T-cell (primary cell): ENCODE data around the gene EFCAB8. TPM values are rescaled to one million over a fixed set of nuclear protein-coding genes. Genes with fewer than 3 reads are reported as not detected.

Source experiments
- ATAC-seq, 4 experiments: fragments of 200-7000 bp in 3 of 4; fragments of 150-1000 bp in 1 of 4; cut with Tn5 transposase; replicated peaks in 1 of 4; 1 replicate in 3 of 4; 2 replicates in 1 of 4; pipeline ENCODE4 v1.10.0; 2021; ENCODE audit warnings: moderate library complexity in 3 of 4, mild to moderate bottlenecking in 2 of 4, moderate number of reproducible peaks in 1 of 4
- CTCF ChIA-PET, 2 donors: fragments of 300-600 bp; sonication (Branson Sonifier 250); formaldehyde crosslinking; loops; one replicate each; lab custom pipeline; 2022; ENCODE audit warnings: antibody characterized with exemption in 2 of 2; lab: Charles Lee
- POLR2A ChIA-PET, 2 donors: fragments of 300-600 bp; sonication (Branson Sonifier 250); formaldehyde crosslinking; loops; one replicate each; lab custom pipeline; 2022; ENCODE audit warnings: antibody characterized with exemption in 2 of 2; lab: Charles Lee
- DNase-seq, 35 experiments: peaks; one replicate each; pipeline versions ENCODE4 v3.0.0 to v3.0.0-alpha.2; 2013 to 2023
- H3K27ac ChIP-seq: one replicate; pipeline ENCODE4 v1.5.1; 2013; ENCODE audit warnings: low read length
- H3K27me3 ChIP-seq, 2 experiments: replicated peaks in 1 of 2; 1 replicate in 1 of 2; 2 replicates in 1 of 2; pipeline versions ENCODE4 v1.6.1 to v1.7.0; 2013; ENCODE audit warnings: low read length in 1 of 2, mixed read lengths in 1 of 2; ENCODE audit not compliant: control insufficient read depth in 2 of 2, insufficient read depth in 2 of 2; ENCODE audit errors: extremely low read depth in 1 of 2
- H3K36me3 ChIP-seq, 2 donors: 1 replicate in 1 of 2; 2 replicates in 1 of 2; pipeline versions ENCODE4 v1.6.1 to v1.7.0; 2013; ENCODE audit warnings: low read length in 1 of 2; ENCODE audit not compliant: control insufficient read depth in 2 of 2, insufficient read depth in 1 of 2; ENCODE audit errors: extremely low read depth in 1 of 2
- H3K4me1 ChIP-seq, 2 experiments: 1 replicate in 1 of 2; 2 replicates in 1 of 2; pipeline versions ENCODE4 v1.6.1 to v1.7.0; 2013; ENCODE audit warnings: low read length in 2 of 2, mixed read lengths in 1 of 2; ENCODE audit not compliant: insufficient read depth in 2 of 2, control insufficient read depth in 1 of 2; ENCODE audit errors: extremely low read depth in 1 of 2
- H3K4me3 ChIP-seq, 2 donors: 1 replicate in 1 of 2; 2 replicates in 1 of 2; pipeline versions ENCODE4 v1.5.1 to v1.7.0; 2013; ENCODE audit warnings: mild to moderate bottlenecking in 2 of 2, low read length in 1 of 2, moderate library complexity in 1 of 2; ENCODE audit not compliant: control insufficient read depth in 1 of 2; ENCODE audit errors: extremely low read depth in 1 of 2
- H3K9me3 ChIP-seq: 2 replicates; pipeline ENCODE4 v1.7.0; 2013
- H3K27ac Mint-ChIP-seq, 2 donors: one replicate each; pipeline ENCODE4 v1.8.0; 2020 to 2021; ENCODE audit warnings: mild to moderate bottlenecking in 2 of 2, mixed read lengths in 2 of 2
- H3K27me3 Mint-ChIP-seq, 2 donors: one replicate each; pipeline ENCODE4 v1.8.0; 2021 to 2022; ENCODE audit warnings: mixed read lengths in 2 of 2
- H3K36me3 Mint-ChIP-seq: one replicate; pipeline ENCODE4 v1.8.0; 2021; ENCODE audit warnings: mixed read lengths
- H3K4me1 Mint-ChIP-seq, 3 donors: one replicate each; pipeline ENCODE4 v1.8.0; 2020 to 2022; ENCODE audit warnings: mixed read lengths in 3 of 3, mild to moderate bottlenecking in 1 of 3
- H3K4me3 Mint-ChIP-seq, 3 donors: one replicate each; pipeline ENCODE4 v1.8.0; 2020 to 2022; ENCODE audit warnings: mild to moderate bottlenecking in 3 of 3, mixed read lengths in 3 of 3, moderate library complexity in 3 of 3
- H3K9me3 Mint-ChIP-seq, 3 donors: one replicate each; pipeline ENCODE4 v1.8.0; 2020 to 2022; ENCODE audit warnings: mixed read lengths in 3 of 3
- WGBS: methylation state at CpG from one replicate; pipeline ENCODE4 v1.1.5; 2013; ENCODE audit warnings: missing lambda C conversion rate; ENCODE audit not compliant: insufficient coverage; 5-methylcytosine and 5-hydroxymethylcytosine counted together
- total RNA-seq, 35 experiments: library from RNA in 6 of 35; stranded (reverse) in 6 of 35; fragments of 120-200 nt in 1 of 35; gene quantifications; one replicate each; pipeline versions ENCODE4 v1.2.1 to v1.2.4 and lab custom pipeline; 2013 to 2026

EFCAB8 gene
- total RNA-seq, 5 donors from 2014 or later (not counting 1 experiment from before 2014, with no cell fraction given): 0.80 to 1.5 (median 1.2) TPM

DNA sequence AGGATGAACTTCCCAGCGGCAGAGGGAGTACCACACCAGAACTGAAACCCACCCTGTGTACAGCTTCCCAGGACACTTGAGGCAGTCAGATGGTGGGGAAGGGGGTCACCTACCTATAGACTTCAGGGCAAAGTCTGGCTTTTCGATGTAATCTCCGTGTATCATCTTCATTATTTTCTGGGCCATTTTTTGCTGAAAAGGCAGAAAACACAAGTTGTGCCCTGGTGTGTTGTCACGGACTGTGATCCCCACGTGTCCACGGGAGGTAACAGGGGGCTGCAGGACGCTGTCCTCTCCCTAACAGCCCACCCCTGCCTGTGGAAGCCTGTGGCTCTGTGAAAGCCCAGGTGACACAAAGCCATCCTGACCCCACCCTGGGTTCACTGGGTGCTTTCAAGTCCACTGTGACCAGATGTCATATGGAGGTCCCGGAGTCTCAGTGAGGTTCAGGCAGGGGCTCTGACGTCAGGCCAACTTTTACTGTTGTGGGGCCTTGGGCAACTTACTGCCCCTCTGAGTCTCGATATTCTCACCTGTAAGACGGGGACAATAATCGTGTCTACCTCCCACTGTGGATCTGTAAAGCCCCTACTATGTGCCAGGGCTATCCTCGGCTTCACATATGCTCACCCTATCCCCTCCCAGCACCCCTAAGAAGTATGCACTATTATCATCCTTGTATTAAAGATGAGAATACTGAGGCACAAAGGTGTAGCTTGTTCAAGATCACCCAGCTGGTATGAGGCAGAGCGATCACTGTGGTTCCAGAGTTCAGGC, 131.0 kb downstream of the EFCAB8 start:
- Mint-ChIP-seq H3K27me3 (no peaks in the 10 kb centered on the region), H3K4me1 (peaks cover 37 to 54% (median 38%) of the 10 kb centered on the region in 3 donors), H3K27ac (no peak overlapping the region), H3K4me3 (no peak overlapping the region), H3K9me3 (peaks cover 0 to 1% (median 0%) of the 10 kb centered on the region in 3 donors), H3K36me3 (no peaks in the 10 kb centered on the region)
- Histone ChIP-seq H3K4me3 (no peak overlapping the region), H3K27ac (no peak overlapping the region), H3K27me3 (peaks cover 0 to 2% of the 10 kb centered on the region in 2 experiments), H3K9me3 (no peaks in the 10 kb centered on the region), H3K4me1 (peaks cover 19 to 36% of the 10 kb centered on the region in 2 experiments), H3K36me3 (no peaks in the 10 kb centered on the region)
- ATAC-seq: no peak
- CTCF ChIA-PET: no interaction called here
- POLR2A ChIA-PET: no interaction called here
- no peak for DNase-seq
- WGBS: 89% methylated on average over 13 of the region's 14 CpGs

DNA sequence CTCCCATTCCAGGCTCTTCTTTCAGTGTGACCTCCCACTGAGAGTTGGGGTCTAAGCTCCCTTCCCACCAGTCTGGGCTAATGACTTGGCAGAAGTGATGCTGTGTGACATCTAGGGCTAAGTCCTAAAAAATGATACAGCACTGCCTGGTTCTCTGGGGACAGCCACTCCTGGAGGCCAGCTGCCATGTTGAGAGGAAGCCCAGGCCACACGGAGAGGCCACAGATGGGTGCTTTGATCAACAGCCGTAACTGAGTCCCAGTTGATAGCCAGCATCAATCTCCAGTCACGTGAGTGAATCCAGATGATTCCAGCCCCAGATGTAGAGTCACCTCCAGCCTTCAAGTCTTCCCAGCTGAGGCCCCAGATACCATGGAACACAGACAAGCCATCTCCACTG, 131.7 kb downstream of the EFCAB8 start:
- no peaks in the 10 kb centered on the region for H3K36me3 ChIP-seq
- ChIA-PET CTCF (no interaction called here), POLR2A (no interaction called here)
- no peak for ATAC-seq
- Mint-ChIP-seq H3K9me3 (peaks cover 0 to 9% (median 4%) of the 10 kb centered on the region in 3 donors), H3K27ac (no peak overlapping the region), H3K4me1 (peaks cover 37 to 53% (median 38%) of the 10 kb centered on the region in 3 donors), H3K4me3 (no peak overlapping the region), H3K36me3 (no peaks in the 10 kb centered on the region), H3K27me3 (no peaks in the 10 kb centered on the region)
- DNase-seq: no peak
- H3K4me3 ChIP-seq: no peak overlapping the region
- peaks cover 19 to 36% of the 10 kb centered on the region in 2 experiments for H3K4me1 ChIP-seq
- no peaks in the 10 kb centered on the region for H3K9me3 ChIP-seq
- peaks cover 0 to 2% of the 10 kb centered on the region in 2 experiments for H3K27me3 ChIP-seq
- no peak overlapping the region for H3K27ac ChIP-seq
- WGBS: 85% methylated on average over 3 of the region's 3 CpGs

DNA sequence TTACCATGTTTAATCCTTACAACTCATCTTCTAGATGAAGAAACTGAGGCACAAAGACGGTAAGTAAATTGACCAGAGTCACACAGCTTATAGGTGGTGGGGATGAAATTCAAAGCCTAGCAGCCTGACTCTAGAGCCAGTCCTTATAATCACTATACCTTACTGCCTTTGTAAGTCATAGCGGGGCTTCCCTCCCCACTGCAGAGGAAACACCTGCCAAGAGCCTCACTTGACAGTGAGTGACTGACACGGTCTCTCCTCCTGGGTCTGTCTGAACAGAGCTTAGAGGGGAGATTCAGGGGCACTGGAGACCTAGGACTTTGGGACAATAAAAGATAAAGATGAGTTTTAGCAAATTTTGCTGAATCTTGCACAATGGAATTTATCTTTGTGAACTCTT, 132.7 kb downstream of the EFCAB8 start:
- WGBS: no CpG with 5 or more reads among the region's 3 CpGs

DNA sequence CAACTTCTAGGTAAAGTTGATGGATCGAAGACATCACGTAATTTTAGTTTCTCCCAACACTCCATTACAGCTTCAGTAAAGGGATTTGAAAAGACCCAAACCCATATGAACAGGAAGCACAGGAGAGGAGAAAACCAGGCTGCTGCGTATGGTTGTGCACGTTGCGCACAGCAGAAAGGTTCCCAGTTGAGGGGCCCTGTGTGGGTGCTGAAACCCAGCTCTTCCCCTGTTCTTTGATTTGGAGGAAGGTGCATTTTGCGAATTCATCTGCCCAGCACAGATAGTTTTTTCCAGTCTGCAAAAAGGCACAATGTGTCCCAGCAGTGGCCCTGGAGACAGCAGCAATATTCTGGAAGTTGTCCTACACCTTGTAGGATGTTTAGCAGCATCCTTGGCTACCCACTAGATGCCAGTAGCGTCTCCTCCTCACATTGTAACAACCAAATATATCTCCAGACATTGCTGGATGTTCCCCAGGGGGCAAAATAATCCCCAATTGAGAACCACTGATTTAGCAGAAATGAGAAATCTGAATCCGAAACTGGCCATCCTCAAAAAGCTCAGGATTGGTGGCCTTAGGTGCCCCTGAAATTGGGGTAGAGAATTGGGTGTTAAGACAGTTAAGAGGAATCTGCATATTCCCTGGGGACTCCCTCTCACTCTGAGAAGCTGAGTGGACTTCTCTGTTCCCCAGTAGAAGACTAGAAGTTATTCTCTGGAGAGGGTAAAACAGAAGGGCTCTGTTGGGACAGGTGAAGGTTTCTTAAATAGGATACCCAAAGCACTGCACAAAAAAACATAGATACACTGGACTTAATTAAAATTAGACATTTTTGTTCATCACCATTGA, 133.3 kb downstream of the EFCAB8 start:
- no peak overlapping the region for H3K27ac ChIP-seq
- no peaks in the 10 kb centered on the region for H3K9me3 ChIP-seq
- H3K27me3 ChIP-seq: peaks cover 0 to 2% of the 10 kb centered on the region in 2 experiments
- no peaks in the 10 kb centered on the region for H3K27me3 Mint-ChIP-seq
- CTCF ChIA-PET: no interaction called here
- WGBS: 66% methylated on average over 4 of the region's 8 CpGs
- no peak for DNase-seq
- H3K9me3 Mint-ChIP-seq: peaks cover 0 to 10% (median 4%) of the 10 kb centered on the region in 3 donors
- POLR2A ChIA-PET: interaction anchor here in 1 of 2 donors (0.5 kb wide), 1 partner anchor 461 kb away, joined by 3 read pairs; no protein-coding TSS in a partner anchor
- H3K27ac Mint-ChIP-seq: peak overlapping the region in 1 of 2 donors; percentile 68
- H3K4me1 Mint-ChIP-seq: peaks cover 39 to 56% (median 41%) of the 10 kb centered on the region in 3 donors
- peak overlapping the region in 1 of 3 donors; percentile 42 for H3K4me3 Mint-ChIP-seq
- H3K4me1 ChIP-seq: peaks cover 19 to 36% of the 10 kb centered on the region in 2 experiments
- ATAC-seq: peak in 1 of 4 experiments; percentile 43
- no peaks in the 10 kb centered on the region for H3K36me3 Mint-ChIP-seq
- no peaks in the 10 kb centered on the region for H3K36me3 ChIP-seq
- no peak overlapping the region for H3K4me3 ChIP-seq

More for the DNA sequence above, 132.7 kb downstream of the EFCAB8 start:
- peaks cover 37 to 50% (median 38%) of the 10 kb centered on the region in 3 donors for H3K4me1 Mint-ChIP-seq
- peaks cover 0 to 2% of the 10 kb centered on the region in 2 experiments for H3K27me3 ChIP-seq
- H3K36me3 Mint-ChIP-seq: no peaks in the 10 kb centered on the region
- no peak overlapping the region for H3K27ac ChIP-seq
- H3K27me3 Mint-ChIP-seq: no peaks in the 10 kb centered on the region
- H3K4me1 ChIP-seq: peaks cover 19 to 36% of the 10 kb centered on the region in 2 experiments
- H3K9me3 Mint-ChIP-seq: peaks cover 0 to 10% (median 4%) of the 10 kb centered on the region in 3 donors
- peak in 7 of 35 experiments; percentile 9 to 41 (median 24) for DNase-seq
- peak overlapping the region in 1 of 2 donors; percentile 68 for H3K27ac Mint-ChIP-seq
- ChIA-PET POLR2A (no interaction called here), CTCF (no interaction called here)
- H3K9me3 ChIP-seq: no peaks in the 10 kb centered on the region
- H3K36me3 ChIP-seq: no peaks in the 10 kb centered on the region
- H3K4me3 Mint-ChIP-seq: peak overlapping the region in 1 of 3 donors; percentile 42
- ATAC-seq: peak; percentile 48 to 81 (median 68)
- no peak overlapping the region for H3K4me3 ChIP-seq

DNA sequence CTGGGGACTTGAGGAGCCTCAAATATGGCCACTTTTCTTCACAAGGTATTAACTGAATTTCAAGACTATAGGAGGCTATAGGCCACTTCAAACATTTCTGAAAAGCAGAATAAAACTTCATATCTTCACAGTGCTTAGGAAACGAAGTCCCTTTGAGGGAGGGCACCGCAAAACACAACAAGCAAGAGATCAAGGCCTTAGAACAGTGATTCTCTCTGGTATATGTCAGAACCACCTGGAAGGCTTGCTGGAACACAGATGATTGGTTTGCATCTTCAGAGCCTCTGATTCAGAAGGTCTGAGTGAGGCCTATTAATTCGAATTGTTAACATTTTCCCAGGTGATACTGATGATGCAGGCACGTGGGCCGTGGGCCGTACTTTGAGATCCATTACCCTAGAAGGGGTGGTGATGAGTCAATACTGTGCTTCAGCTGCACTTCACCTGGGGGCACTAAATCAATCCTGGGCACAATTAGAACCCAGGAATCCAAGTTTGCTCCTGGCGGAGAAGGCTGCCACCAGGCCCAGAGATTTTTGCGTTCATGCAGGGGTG, 134.8 kb downstream of the EFCAB8 start:
- H3K9me3 Mint-ChIP-seq: peaks cover 0 to 10% (median 4%) of the 10 kb centered on the region in 3 donors

DNA sequence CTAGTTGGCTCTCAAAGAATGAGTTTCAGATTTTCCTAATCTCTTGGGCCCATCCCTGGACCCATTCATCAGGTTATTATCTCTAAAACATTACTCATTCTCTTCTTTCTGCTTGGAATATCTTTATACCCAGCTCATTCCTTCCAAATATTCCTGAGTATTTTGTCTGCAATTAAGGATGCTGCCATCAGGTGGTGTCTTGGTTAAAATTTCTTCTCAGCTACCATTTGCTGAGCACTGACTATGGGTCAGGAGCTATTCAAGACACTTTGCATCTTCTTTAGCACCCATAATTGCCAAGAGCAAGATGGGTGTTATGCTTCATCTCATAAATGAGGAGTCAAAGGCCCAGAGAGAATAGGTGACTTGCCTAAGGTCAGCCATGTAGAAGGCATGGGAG, 137.1 kb downstream of the EFCAB8 start:
- Mint-ChIP-seq H3K4me1 (peaks cover 49 to 71% (median 54%) of the 10 kb centered on the region in 3 donors), H3K27ac (no peak overlapping the region), H3K4me3 (no peak overlapping the region), H3K27me3 (no peaks in the 10 kb centered on the region), H3K9me3 (peaks cover 0 to 10% (median 4%) of the 10 kb centered on the region in 3 donors), H3K36me3 (no peaks in the 10 kb centered on the region)
- CTCF ChIA-PET: no interaction called here
- Histone ChIP-seq H3K27me3 (no peaks in the 10 kb centered on the region), H3K4me3 (no peak overlapping the region), H3K27ac (no peak overlapping the region), H3K4me1 (peaks cover 25 to 36% of the 10 kb centered on the region in 2 experiments), H3K9me3 (no peaks in the 10 kb centered on the region), H3K36me3 (no peaks in the 10 kb centered on the region)
- POLR2A ChIA-PET: no interaction called here
- ATAC-seq: no peak
- DNase-seq: no peak

More for the DNA sequence above, 134.8 kb downstream of the EFCAB8 start:
- Histone ChIP-seq H3K27ac (no peak overlapping the region), H3K36me3 (no peaks in the 10 kb centered on the region), H3K9me3 (no peaks in the 10 kb centered on the region), H3K4me3 (no peak overlapping the region), H3K4me1 (peaks cover 23 to 36% of the 10 kb centered on the region in 2 experiments), H3K27me3 (no peaks in the 10 kb centered on the region)
- Mint-ChIP-seq H3K4me1 (peaks cover 48 to 64% (median 48%) of the 10 kb centered on the region in 3 donors), H3K4me3 (peak overlapping the region in 1 of 3 donors; percentile 23), H3K27me3 (no peaks in the 10 kb centered on the region), H3K27ac (peak overlapping the region; percentile 16 to 86), H3K36me3 (no peaks in the 10 kb centered on the region)
- peak in 1 of 35 experiments; percentile 42 for DNase-seq
- WGBS: 90% methylated on average over 8 of the region's 8 CpGs
- CTCF ChIA-PET: interaction anchor here in 1 of 2 donors (0.6 kb wide), 1 partner anchor 90 kb away, joined by 3 read pairs; no protein-coding TSS in a partner anchor
- ATAC-seq: peak; percentile 50 to 88 (median 70)
- POLR2A ChIA-PET: no interaction called here
